ENCODE results near the gene JAG1.

The JAG1 gene

GRCh38 chr20:10634211-10634610 lies 39.6 kb downstream of the JAG1 start:
- POLR2A ChIA-PET: no interaction called here
- peaks cover 10 to 23% of the 10 kb centered on the region in 2 experiments; a peak in 2 of 3 replicates for H3K36me3 ChIP-seq (ENCODE audit: control insufficient read depth in 2 of 2, insufficient read depth in 1 of 2, low read length in 2 of 2)
- H3K4me1 ChIP-seq (ENCODE audit: control insufficient read depth, insufficient read depth, low read length): no peaks in the 10 kb centered on the region; the same call in 1 of the 2 replicates
- H3K4me3 ChIP-seq (ENCODE audit: low read depth, low read length): no peak overlapping the region
- CTCF ChIA-PET: no interaction called here
- TF ChIP-seq, protein P1, sequence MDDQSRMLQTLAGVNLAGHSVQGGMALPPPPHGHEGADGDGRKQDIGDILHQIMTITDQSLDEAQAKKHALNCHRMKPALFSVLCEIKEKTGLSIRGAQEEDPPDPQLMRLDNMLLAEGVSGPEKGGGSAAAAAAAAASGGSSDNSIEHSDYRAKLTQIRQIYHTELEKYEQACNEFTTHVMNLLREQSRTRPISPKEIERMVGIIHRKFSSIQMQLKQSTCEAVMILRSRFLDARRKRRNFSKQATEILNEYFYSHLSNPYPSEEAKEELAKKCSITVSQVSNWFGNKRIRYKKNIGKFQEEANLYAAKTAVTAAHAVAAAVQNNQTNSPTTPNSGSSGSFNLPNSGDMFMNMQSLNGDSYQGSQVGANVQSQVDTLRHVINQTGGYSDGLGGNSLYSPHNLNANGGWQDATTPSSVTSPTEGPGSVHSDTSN (CRISPR knock-in tag; IDR thresholded peaks at IDR 0.05): no peak
- TF ChIP-seq ZNF660 (tag by site-specific recombination; IDR thresholded peaks at IDR 0.05) (no peak), ZNF549 (tag by site-specific recombination; IDR thresholded peaks at IDR 0.05) (no peak)
- TF ChIP-seq, protein P2, sequence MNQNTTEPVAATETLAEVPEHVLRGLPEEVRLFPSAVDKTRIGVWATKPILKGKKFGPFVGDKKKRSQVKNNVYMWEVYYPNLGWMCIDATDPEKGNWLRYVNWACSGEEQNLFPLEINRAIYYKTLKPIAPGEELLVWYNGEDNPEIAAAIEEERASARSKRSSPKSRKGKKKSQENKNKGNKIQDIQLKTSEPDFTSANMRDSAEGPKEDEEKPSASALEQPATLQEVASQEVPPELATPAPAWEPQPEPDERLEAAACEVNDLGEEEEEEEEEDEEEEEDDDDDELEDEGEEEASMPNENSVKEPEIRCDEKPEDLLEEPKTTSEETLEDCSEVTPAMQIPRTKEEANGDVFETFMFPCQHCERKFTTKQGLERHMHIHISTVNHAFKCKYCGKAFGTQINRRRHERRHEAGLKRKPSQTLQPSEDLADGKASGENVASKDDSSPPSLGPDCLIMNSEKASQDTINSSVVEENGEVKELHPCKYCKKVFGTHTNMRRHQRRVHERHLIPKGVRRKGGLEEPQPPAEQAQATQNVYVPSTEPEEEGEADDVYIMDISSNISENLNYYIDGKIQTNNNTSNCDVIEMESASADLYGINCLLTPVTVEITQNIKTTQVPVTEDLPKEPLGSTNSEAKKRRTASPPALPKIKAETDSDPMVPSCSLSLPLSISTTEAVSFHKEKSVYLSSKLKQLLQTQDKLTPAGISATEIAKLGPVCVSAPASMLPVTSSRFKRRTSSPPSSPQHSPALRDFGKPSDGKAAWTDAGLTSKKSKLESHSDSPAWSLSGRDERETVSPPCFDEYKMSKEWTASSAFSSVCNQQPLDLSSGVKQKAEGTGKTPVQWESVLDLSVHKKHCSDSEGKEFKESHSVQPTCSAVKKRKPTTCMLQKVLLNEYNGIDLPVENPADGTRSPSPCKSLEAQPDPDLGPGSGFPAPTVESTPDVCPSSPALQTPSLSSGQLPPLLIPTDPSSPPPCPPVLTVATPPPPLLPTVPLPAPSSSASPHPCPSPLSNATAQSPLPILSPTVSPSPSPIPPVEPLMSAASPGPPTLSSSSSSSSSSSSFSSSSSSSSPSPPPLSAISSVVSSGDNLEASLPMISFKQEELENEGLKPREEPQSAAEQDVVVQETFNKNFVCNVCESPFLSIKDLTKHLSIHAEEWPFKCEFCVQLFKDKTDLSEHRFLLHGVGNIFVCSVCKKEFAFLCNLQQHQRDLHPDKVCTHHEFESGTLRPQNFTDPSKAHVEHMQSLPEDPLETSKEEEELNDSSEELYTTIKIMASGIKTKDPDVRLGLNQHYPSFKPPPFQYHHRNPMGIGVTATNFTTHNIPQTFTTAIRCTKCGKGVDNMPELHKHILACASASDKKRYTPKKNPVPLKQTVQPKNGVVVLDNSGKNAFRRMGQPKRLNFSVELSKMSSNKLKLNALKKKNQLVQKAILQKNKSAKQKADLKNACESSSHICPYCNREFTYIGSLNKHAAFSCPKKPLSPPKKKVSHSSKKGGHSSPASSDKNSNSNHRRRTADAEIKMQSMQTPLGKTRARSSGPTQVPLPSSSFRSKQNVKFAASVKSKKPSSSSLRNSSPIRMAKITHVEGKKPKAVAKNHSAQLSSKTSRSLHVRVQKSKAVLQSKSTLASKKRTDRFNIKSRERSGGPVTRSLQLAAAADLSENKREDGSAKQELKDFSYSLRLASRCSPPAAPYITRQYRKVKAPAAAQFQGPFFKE (tag by site-specific recombination; IDR thresholded peaks at IDR 0.05; ENCODE audit: borderline replicate concordance): no peak
- no peaks in the 10 kb centered on the region for H3K9me3 ChIP-seq (ENCODE audit: control insufficient read depth, insufficient read depth, low read depth, low read length)
- H3K27ac ChIP-seq (ENCODE audit: extremely low read depth, low read depth, low read length): no peak overlapping the region

- Histone ChIP-seq H3K9me3 (ENCODE audit: control insufficient read depth, insufficient read depth, low read depth, low read length) (no peaks in the 10 kb centered on the region), H3K27ac (ENCODE audit: extremely low read depth, low read depth, low read length) (no peak overlapping the region), H3K36me3 (ENCODE audit: control insufficient read depth in 2 of 2, insufficient read depth in 1 of 2, low read length in 2 of 2) (peaks cover 6 to 19% of the 10 kb centered on the region in 2 experiments; a peak in 2 of 3 replicates), H3K4me1 (ENCODE audit: control insufficient read depth, insufficient read depth, low read length) (no peaks in the 10 kb centered on the region; the same call in 1 of the 2 replicates), H3K4me3 (ENCODE audit: low read depth, low read length) (no peak overlapping the region)
- ChIA-PET POLR2A (no interaction called here), CTCF (no interaction called here)
- no peak for TF ChIP-seq ZNF704 (tag by site-specific recombination; IDR thresholded peaks at IDR 0.05)
- TF ChIP-seq ZNF416 (tag by site-specific recombination; IDR thresholded peaks at IDR 0.05): no peak
- TF ChIP-seq ZNF449 (tag by site-specific recombination; IDR thresholded peaks at IDR 0.05): no peak
- TF ChIP-seq, protein P3, sequence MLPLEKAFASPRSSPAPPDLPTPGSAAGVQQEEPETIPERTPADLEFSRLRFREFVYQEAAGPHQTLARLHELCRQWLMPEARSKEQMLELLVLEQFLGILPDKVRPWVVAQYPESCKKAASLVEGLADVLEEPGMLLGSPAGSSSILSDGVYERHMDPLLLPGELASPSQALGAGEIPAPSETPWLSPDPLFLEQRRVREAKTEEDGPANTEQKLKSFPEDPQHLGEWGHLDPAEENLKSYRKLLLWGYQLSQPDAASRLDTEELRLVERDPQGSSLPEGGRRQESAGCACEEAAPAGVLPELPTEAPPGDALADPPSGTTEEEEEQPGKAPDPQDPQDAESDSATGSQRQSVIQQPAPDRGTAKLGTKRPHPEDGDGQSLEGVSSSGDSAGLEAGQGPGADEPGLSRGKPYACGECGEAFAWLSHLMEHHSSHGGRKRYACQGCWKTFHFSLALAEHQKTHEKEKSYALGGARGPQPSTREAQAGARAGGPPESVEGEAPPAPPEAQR (tag by site-specific recombination; IDR thresholded peaks at IDR 0.05): no peak
- TF ChIP-seq, protein P4, sequence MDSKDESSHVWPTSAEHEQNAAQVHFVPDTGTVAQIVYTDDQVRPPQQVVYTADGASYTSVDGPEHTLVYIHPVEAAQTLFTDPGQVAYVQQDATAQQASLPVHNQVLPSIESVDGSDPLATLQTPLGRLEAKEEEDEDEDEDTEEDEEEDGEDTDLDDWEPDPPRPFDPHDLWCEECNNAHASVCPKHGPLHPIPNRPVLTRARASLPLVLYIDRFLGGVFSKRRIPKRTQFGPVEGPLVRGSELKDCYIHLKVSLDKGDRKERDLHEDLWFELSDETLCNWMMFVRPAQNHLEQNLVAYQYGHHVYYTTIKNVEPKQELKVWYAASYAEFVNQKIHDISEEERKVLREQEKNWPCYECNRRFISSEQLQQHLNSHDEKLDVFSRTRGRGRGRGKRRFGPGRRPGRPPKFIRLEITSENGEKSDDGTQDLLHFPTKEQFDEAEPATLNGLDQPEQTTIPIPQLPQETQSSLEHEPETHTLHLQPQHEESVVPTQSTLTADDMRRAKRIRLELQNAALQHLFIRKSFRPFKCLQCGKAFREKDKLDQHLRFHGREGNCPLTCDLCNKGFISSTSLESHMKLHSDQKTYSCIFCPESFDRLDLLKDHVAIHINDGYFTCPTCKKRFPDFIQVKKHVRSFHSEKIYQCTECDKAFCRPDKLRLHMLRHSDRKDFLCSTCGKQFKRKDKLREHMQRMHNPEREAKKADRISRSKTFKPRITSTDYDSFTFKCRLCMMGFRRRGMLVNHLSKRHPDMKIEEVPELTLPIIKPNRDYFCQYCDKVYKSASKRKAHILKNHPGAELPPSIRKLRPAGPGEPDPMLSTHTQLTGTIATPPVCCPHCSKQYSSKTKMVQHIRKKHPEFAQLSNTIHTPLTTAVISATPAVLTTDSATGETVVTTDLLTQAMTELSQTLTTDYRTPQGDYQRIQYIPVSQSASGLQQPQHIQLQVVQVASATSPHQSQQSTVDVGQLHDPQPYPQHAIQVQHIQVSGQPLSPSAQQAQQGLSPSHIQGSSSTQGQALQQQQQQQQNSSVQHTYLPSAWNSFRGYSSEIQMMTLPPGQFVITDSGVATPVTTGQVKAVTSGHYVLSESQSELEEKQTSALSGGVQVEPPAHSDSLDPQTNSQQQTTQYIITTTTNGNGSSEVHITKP (tag by site-specific recombination; IDR thresholded peaks at IDR 0.05): no peak
- TF ChIP-seq ZNF792 (tag by site-specific recombination; IDR thresholded peaks at IDR 0.05): no peak
Observed at GRCh38 chr20:10633718-10634117, 40.1 kb downstream of the JAG1 start.

All from HEK293 (cell line).